ENCODE measurements around the gene KRT2. TPM values are rescaled to one million over a fixed set of nuclear protein-coding genes. Genes with fewer than 3 reads are reported as not detected.

Gene KRT2
- total and polyA plus RNA-seq, 2 of the 8 experiments (the other 6 are each of a cell fraction or from before 2014, with no cell fraction given): not detected

Other genes starting within 250 kb of the KRT2 start
- gene KRT82, start 245.9 kb downstream of the KRT2 start, total RNA-seq (2021; fragmentation: NEBNext Ultra II Directional; extraction: Animal tissue kit (Norgen Biotek cat#: 25700)): not detected in 2 replicates
- gene KRT82, start 245.9 kb downstream of the KRT2 start, polyA plus RNA-seq (2011; rRNA removed): not detected in 2 replicates
- gene KRT75, start 217.8 kb downstream of the KRT2 start, total RNA-seq (2021; fragmentation: NEBNext Ultra II Directional; extraction: Animal tissue kit (Norgen Biotek cat#: 25700)): not detected in 2 replicates
- not detected in 2 replicates for gene KRT75, start 217.8 kb downstream of the KRT2 start, polyA plus RNA-seq (2011; rRNA removed)
- not detected in 2 replicates for gene KRT6B, start 200.1 kb downstream of the KRT2 start, total RNA-seq (2021; fragmentation: NEBNext Ultra II Directional; extraction: Animal tissue kit (Norgen Biotek cat#: 25700))
- not detected in 2 replicates for gene KRT6B, start 200.1 kb downstream of the KRT2 start, polyA plus RNA-seq (2011; rRNA removed)
- gene KRT6C, start 178.4 kb downstream of the KRT2 start, total RNA-seq (2021; fragmentation: NEBNext Ultra II Directional; extraction: Animal tissue kit (Norgen Biotek cat#: 25700)): not detected in 2 replicates
- not detected in 2 replicates for gene KRT6C, start 178.4 kb downstream of the KRT2 start, polyA plus RNA-seq (2011; rRNA removed)
- gene KRT6A, start 159.0 kb downstream of the KRT2 start, total RNA-seq (2021; fragmentation: NEBNext Ultra II Directional; extraction: Animal tissue kit (Norgen Biotek cat#: 25700)): not detected in 2 replicates
- gene KRT6A, start 159.0 kb downstream of the KRT2 start, polyA plus RNA-seq (2011; rRNA removed): 0.08 and 0.11 TPM in 2 replicates
- gene KRT5, start 131.8 kb downstream of the KRT2 start, total RNA-seq (2021; fragmentation: NEBNext Ultra II Directional; extraction: Animal tissue kit (Norgen Biotek cat#: 25700)): not detected in 2 replicates
- 0.18 and 0.33 TPM in 2 replicates for gene KRT5, start 131.8 kb downstream of the KRT2 start, polyA plus RNA-seq (2011; rRNA removed)
- not detected in 2 replicates for gene KRT71, start 99.1 kb downstream of the KRT2 start, total RNA-seq (2021; fragmentation: NEBNext Ultra II Directional; extraction: Animal tissue kit (Norgen Biotek cat#: 25700))
- not detected in 2 replicates for gene KRT71, start 99.1 kb downstream of the KRT2 start, polyA plus RNA-seq (2011; rRNA removed)
- not detected in 2 replicates for gene KRT74, start 78.4 kb downstream of the KRT2 start, total RNA-seq (2021; fragmentation: NEBNext Ultra II Directional; extraction: Animal tissue kit (Norgen Biotek cat#: 25700))
- gene KRT74, start 78.4 kb downstream of the KRT2 start, polyA plus RNA-seq (2011; rRNA removed): not detected in 2 replicates
- not detected in 2 replicates for gene KRT72, start 50.7 kb downstream of the KRT2 start, total RNA-seq (2021; fragmentation: NEBNext Ultra II Directional; extraction: Animal tissue kit (Norgen Biotek cat#: 25700))
- not detected in 2 replicates for gene KRT72, start 50.7 kb downstream of the KRT2 start, polyA plus RNA-seq (2011; rRNA removed)
- gene KRT73, start 33.7 kb downstream of the KRT2 start, total RNA-seq (2021; fragmentation: NEBNext Ultra II Directional; extraction: Animal tissue kit (Norgen Biotek cat#: 25700)): not detected in 2 replicates
- not detected in 2 replicates for gene KRT73, start 33.7 kb downstream of the KRT2 start, polyA plus RNA-seq (2011; rRNA removed)
- gene KRT1, start 28.2 kb upstream of the KRT2 start, total RNA-seq (2021; fragmentation: NEBNext Ultra II Directional; extraction: Animal tissue kit (Norgen Biotek cat#: 25700)): not detected in 2 replicates
- gene KRT1, start 28.2 kb upstream of the KRT2 start, polyA plus RNA-seq (2011; rRNA removed): not detected in 2 replicates
- gene KRT77, start 51.3 kb upstream of the KRT2 start, total RNA-seq (2021; fragmentation: NEBNext Ultra II Directional; extraction: Animal tissue kit (Norgen Biotek cat#: 25700)): 0.10 TPM in 1 of 2 replicates, not detected in the other
- gene KRT77, start 51.3 kb upstream of the KRT2 start, polyA plus RNA-seq (2011; rRNA removed): 0.02 TPM in 2 replicates
- not detected in 2 replicates for gene KRT76, start 125.1 kb upstream of the KRT2 start, total RNA-seq (2021; fragmentation: NEBNext Ultra II Directional; extraction: Animal tissue kit (Norgen Biotek cat#: 25700))
- gene KRT76, start 125.1 kb upstream of the KRT2 start, polyA plus RNA-seq (2011; rRNA removed): not detected in 2 replicates
- gene KRT3, start 143.9 kb upstream of the KRT2 start, total RNA-seq (2021; fragmentation: NEBNext Ultra II Directional; extraction: Animal tissue kit (Norgen Biotek cat#: 25700)): not detected in 2 replicates
- gene KRT3, start 143.9 kb upstream of the KRT2 start, polyA plus RNA-seq (2011; rRNA removed): not detected in 2 replicates
- not detected in 2 replicates for gene KRT4, start 161.9 kb upstream of the KRT2 start, total RNA-seq (2021; fragmentation: NEBNext Ultra II Directional; extraction: Animal tissue kit (Norgen Biotek cat#: 25700))
- gene KRT4, start 161.9 kb upstream of the KRT2 start, polyA plus RNA-seq (2011; rRNA removed): 0.06 TPM in 1 of 2 replicates, not detected in the other
- not detected in 2 replicates for gene KRT79, start 182.1 kb upstream of the KRT2 start, total RNA-seq (2021; fragmentation: NEBNext Ultra II Directional; extraction: Animal tissue kit (Norgen Biotek cat#: 25700))
- gene KRT79, start 182.1 kb upstream of the KRT2 start, polyA plus RNA-seq (2011; rRNA removed): not detected in 2 replicates
- not detected in 2 replicates for gene KRT78, start 196.8 kb upstream of the KRT2 start, total RNA-seq (2021; fragmentation: NEBNext Ultra II Directional; extraction: Animal tissue kit (Norgen Biotek cat#: 25700))
- not detected in 2 replicates for gene KRT78, start 196.8 kb upstream of the KRT2 start, polyA plus RNA-seq (2011; rRNA removed)